Colonic mucosa (tissue), 4 donors: ENCODE measurements around the gene OVOL1. TPM values are rescaled to one million over a fixed set of nuclear protein-coding genes. Genes with fewer than 3 reads are reported as not detected.

Source experiments
- DNase-seq: peaks from one replicate; pipeline ENCODE4 v3.0.0-alpha.2; 2020
- H3K27ac ChIP-seq: fragments of 200-600 bp; one replicate; pipeline ENCODE4 v1.8.0; 2021
- H3K27me3 ChIP-seq: fragments of 200-600 bp; one replicate; pipeline ENCODE4 v1.8.0; 2021
- H3K36me3 ChIP-seq: fragments of 200-600 bp; one replicate; pipeline ENCODE4 v1.8.0; 2021
- H3K4me1 ChIP-seq: fragments of 200-600 bp; one replicate; pipeline ENCODE4 v1.8.0; 2021; ENCODE audit warnings: mild to moderate bottlenecking
- H3K4me3 ChIP-seq: fragments of 200-600 bp; one replicate; pipeline ENCODE4 v1.8.0; 2021
- H3K9ac ChIP-seq, 2 donors: one replicate each; pipeline ENCODE4 v1.7.0; 2013; ENCODE audit warnings: control low read depth in 2 of 2, low read depth in 2 of 2, low read length in 2 of 2
- H3K9me3 ChIP-seq: fragments of 200-600 bp; one replicate; pipeline ENCODE4 v1.8.0; 2021
- intact Hi-C: fragments of 100-400 bp; cut with DNase I; formaldehyde crosslinking; loops from one replicate; pipeline ENCODE4 v1.14.1; 2022
- total RNA-seq, 2 donors: library from RNA; stranded (reverse); fragmentation: NEBNext Ultra II Directional in 1 of 2; extraction: Animal tissue kit (Norgen Biotek cat#: 25700) in 1 of 2; gene quantifications; one replicate each; pipeline ENCODE4 v1.2.1, GENCODE V29; 2021
- TF ChIP-seq, protein P1 (sequence below): fragments of 200-600 bp; IDR thresholded peaks from one replicate; pipeline ENCODE4 v1.8.0; 2022; ENCODE audit warnings: antibody characterized with exemption, mild to moderate bottlenecking
- donor health status: healthy.
- donor health status: DM: no; HTN: no; CAD: no.
- donor health status: DM: no; HTN: no; CAD: no.

OVOL1 gene
- total RNA-seq, 2 donors from 2014 or later, result 29.0 to 32.9 TPM

DNA sequence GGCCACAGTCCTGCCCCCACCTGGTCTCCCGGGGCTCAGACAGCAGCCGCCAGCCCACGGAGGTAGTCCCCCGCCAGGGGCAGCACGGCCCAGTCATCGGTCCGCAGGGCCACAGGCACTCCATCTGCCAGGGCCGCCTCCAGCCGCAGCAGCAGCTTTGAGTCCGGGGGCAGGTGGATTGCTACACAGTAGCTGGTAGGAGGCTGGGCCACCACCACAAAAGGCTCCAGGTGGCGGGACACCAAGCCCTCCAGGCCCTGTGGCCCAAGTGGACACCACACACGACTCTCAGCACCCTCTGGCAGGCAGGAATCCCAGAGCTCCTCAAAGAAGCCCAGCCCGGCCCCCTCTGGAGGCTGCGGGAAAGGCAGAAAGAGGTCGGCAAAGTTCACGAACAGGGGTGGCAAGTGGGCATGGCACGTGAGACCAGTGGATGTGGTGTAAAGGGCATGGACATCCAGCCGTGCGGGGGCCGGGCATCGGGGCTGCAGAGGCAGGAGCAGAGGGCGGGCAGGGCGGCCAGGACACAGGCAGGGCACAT is 9.0 kb upstream of the OVOL1 start:
- Histone ChIP-seq H3K4me1 (peaks cover 6% of the 10 kb centered on the region), H3K9me3 (no peaks in the 10 kb centered on the region), H3K4me3 (no peak overlapping the region), H3K9ac (no peak overlapping the region), H3K36me3 (peaks cover 5% of the 10 kb centered on the region), H3K27me3 (no peaks in the 10 kb centered on the region), H3K27ac (no peak overlapping the region)
- intact Hi-C loops, result loop anchor here (10.0 kb wide), 1 partner anchor 53 kb away; the partner anchor contains the start of gene RNASEH2C
- peak; percentile 16 for DNase-seq
- TF ChIP-seq, protein P1, sequence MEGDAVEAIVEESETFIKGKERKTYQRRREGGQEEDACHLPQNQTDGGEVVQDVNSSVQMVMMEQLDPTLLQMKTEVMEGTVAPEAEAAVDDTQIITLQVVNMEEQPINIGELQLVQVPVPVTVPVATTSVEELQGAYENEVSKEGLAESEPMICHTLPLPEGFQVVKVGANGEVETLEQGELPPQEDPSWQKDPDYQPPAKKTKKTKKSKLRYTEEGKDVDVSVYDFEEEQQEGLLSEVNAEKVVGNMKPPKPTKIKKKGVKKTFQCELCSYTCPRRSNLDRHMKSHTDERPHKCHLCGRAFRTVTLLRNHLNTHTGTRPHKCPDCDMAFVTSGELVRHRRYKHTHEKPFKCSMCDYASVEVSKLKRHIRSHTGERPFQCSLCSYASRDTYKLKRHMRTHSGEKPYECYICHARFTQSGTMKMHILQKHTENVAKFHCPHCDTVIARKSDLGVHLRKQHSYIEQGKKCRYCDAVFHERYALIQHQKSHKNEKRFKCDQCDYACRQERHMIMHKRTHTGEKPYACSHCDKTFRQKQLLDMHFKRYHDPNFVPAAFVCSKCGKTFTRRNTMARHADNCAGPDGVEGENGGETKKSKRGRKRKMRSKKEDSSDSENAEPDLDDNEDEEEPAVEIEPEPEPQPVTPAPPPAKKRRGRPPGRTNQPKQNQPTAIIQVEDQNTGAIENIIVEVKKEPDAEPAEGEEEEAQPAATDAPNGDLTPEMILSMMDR, result no peak

DNA sequence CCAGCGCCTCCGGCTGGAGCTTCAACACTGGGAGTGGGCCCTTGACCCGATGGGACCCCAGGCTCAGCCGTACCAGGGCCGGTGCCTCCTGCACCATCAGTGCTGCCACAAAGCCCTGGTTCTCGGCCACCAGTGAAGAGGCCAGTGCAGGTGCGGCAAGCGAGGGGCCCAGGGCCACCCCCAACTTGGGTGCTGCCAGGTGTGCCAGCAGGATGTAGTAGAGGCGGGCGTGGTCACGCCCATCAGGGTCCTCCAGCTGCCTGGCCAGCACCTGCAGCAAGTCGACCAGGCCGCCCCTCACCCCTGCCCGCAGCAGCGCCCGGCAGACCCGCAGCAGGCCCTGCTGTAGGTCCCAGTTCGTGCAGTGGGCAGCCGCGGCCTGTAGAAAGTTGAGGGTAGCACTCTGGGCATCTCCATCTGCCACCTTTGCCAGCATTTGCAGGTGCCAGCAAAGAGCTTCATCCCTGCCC is 8.4 kb upstream of the OVOL1 start:
- H3K27me3 ChIP-seq, result no peaks in the 10 kb centered on the region
- no peaks in the 10 kb centered on the region for H3K9me3 ChIP-seq
- intact Hi-C loops, result loop anchor here (10.0 kb wide), 1 partner anchor 54 kb away; the partner anchor contains the start of gene RNASEH2C
- peaks cover 6% of the 10 kb centered on the region for H3K4me1 ChIP-seq
- no peak overlapping the region for H3K27ac ChIP-seq
- peaks cover 5% of the 10 kb centered on the region for H3K36me3 ChIP-seq
- DNase-seq, result peak; percentile 16
- H3K4me3 ChIP-seq, result no peak overlapping the region
- TF ChIP-seq, protein P1, result no peak
- H3K9ac ChIP-seq, result peak overlapping the region in 1 of 2 donors; percentile 9

DNA sequence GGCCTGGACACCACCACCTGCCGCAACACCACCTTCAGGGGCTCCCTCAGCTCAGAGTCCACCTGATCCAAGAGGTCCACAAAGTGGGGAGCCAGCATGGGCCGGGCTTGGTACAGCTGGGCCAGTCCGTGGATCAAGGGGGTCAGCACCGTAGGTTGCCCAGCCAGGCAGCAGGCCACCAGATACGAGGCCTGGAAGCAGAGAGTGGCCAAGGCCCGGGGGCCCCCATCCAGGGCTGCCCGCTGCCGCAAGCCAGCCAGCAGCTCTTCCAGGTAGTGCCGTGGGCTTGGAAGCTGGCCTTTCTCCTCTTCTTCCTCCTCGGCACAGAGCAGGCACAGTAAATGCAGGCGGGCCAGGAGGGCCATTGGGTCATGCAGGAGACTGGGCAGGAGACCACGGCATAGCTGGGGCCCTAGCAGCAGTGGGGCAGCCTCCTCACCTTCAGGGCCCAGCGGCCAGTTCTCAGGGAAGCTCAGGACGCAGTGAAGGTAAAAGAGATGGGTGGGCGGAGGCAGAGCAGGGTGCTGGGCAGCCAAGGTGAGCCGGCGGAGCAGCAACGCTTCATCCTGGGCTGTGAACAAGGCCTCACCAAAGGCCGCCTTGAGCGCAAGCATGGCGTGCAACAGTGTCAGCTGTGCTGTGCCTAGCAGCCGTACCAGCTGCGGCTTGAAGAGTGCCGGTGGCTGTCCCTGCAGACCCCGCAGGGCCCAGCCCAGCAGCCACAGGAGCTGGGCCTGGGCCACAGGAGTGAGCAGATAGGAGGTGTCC is 7.8 kb upstream of the OVOL1 start:
- intact Hi-C loops, result loop anchor here (10.0 kb wide), 1 partner anchor 54 kb away; the partner anchor contains the start of gene RNASEH2C
- peak; percentile 17 for DNase-seq
- H3K27ac ChIP-seq, result no peak overlapping the region

DNA sequence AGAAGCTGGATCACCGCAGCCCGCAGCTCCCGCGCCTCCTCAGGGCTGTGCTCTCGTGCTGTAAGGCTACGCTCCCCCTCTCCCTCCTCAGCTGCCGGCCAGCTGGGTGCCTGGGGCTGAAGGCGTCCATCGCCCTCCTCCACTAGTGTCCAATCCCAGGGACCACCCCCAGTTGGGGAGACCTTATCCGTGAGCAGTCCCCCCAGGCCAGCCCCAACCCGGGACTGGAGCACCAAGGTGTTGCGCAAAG is 7.3 kb upstream of the OVOL1 start:
- H3K36me3 ChIP-seq, result peaks cover 5% of the 10 kb centered on the region
- TF ChIP-seq, protein P1, result no peak
- peak overlapping the region; percentile 71 to 73 for H3K9ac ChIP-seq
- DNase-seq, result no peak
- H3K4me1 ChIP-seq, result peaks cover 6% of the 10 kb centered on the region
- H3K4me3 ChIP-seq, result peak overlapping the region; percentile 91
- H3K27ac ChIP-seq, result peak overlapping the region; percentile 88
- H3K9me3 ChIP-seq, result no peaks in the 10 kb centered on the region
- intact Hi-C loops, result loop anchor here (10.0 kb wide), 1 partner anchor 55 kb away; the partner anchor contains the start of gene RNASEH2C
- H3K27me3 ChIP-seq, result no peaks in the 10 kb centered on the region

More for the DNA sequence above, 7.8 kb upstream of the OVOL1 start:
- Histone ChIP-seq H3K27me3 (no peaks in the 10 kb centered on the region), H3K9ac (peak overlapping the region; percentile 12 to 73), H3K4me3 (peak overlapping the region; percentile 91), H3K4me1 (peaks cover 6% of the 10 kb centered on the region), H3K36me3 (peaks cover 5% of the 10 kb centered on the region), H3K9me3 (no peaks in the 10 kb centered on the region)
- TF ChIP-seq, protein P1, result no peak

DNA sequence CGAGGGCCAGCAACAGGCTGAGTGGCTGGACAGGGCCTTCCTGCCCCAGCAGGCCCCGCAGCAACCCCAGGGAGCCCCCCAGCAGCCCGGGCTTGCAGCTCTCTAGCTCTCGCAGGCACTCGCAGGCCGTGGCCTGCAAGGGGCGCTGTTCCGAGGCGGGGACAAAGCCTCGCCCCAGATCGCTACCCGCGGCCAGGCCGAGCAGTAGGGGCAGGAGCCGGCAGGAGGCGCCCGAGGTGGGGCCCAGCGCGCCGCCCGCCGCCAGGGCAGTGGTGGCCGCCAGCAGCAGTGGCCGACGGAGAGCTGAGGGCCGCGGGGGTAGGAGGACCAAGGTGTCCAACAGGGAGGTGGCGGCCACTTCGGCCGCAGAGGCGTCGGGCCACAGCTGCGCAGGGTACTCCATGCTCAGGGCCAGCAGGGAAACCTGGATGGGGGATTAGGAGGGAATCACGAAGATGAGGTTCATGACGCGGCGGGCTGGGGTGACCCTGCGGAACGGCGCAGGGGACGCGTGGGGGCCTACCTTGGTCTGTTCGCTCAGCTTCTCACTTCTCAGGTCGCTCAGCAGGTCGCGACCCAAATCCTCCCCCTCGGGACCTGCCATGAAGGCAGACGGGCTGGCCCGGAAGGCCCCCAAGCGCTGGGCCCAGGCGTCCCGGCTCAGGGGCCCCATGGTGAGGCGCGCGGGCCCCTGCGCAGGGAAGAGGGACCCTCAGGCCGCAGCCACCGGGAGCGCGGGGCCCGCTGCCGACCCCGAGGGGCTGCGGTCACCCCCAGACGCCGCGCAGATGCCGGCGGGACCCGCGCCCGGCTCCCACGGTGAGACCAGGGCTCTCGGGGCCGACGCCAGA is 6.7 kb upstream of the OVOL1 start:
- H3K4me1 ChIP-seq, result peaks cover 6% of the 10 kb centered on the region
- peak; percentile 84 for DNase-seq
- peak overlapping the region; percentile 71 to 73 for H3K9ac ChIP-seq
- TF ChIP-seq, protein P1, result peak; percentile 93
- intact Hi-C loops, result loop anchor here (1.0 to 10.0 kb wide), 2 partner anchors 38 to 55 kb away; partner anchors contain the start of gene RNASEH2C
- H3K27ac ChIP-seq, result peak overlapping the region; percentile 88
- H3K4me3 ChIP-seq, result peak overlapping the region; percentile 91
- H3K36me3 ChIP-seq, result peaks cover 5% of the 10 kb centered on the region
- no peaks in the 10 kb centered on the region for H3K27me3 ChIP-seq
- no peaks in the 10 kb centered on the region for H3K9me3 ChIP-seq
